Colonic mucosa (tissue), 4 donors: ENCODE data around the gene XPR1. TPM values are rescaled to one million over a fixed set of nuclear protein-coding genes. Genes with fewer than 3 reads are reported as not detected.

ENCODE experiments used
- DNase-seq: peaks from one replicate; pipeline ENCODE4 v3.0.0-alpha.2; 2020
- H3K27ac ChIP-seq: fragments of 200-600 bp; one replicate; pipeline ENCODE4 v1.8.0; 2021
- H3K27me3 ChIP-seq: fragments of 200-600 bp; one replicate; pipeline ENCODE4 v1.8.0; 2021
- H3K36me3 ChIP-seq: fragments of 200-600 bp; one replicate; pipeline ENCODE4 v1.8.0; 2021
- H3K4me1 ChIP-seq: fragments of 200-600 bp; one replicate; pipeline ENCODE4 v1.8.0; 2021; ENCODE audit warnings: mild to moderate bottlenecking
- H3K4me3 ChIP-seq: fragments of 200-600 bp; one replicate; pipeline ENCODE4 v1.8.0; 2021
- H3K9ac ChIP-seq, 2 donors: one replicate each; pipeline ENCODE4 v1.7.0; 2013; ENCODE audit warnings: control low read depth in 2 of 2, low read depth in 2 of 2, low read length in 2 of 2
- H3K9me3 ChIP-seq: fragments of 200-600 bp; one replicate; pipeline ENCODE4 v1.8.0; 2021
- intact Hi-C: fragments of 100-400 bp; cut with DNase I; formaldehyde crosslinking; loops from one replicate; pipeline ENCODE4 v1.14.1; 2022
- total RNA-seq, 2 donors: library from RNA; stranded (reverse); fragmentation: NEBNext Ultra II Directional in 1 of 2; extraction: Animal tissue kit (Norgen Biotek cat#: 25700) in 1 of 2; gene quantifications; one replicate each; pipeline ENCODE4 v1.2.1, GENCODE V29; 2021
- TF ChIP-seq, protein P1 (sequence below): fragments of 200-600 bp; IDR thresholded peaks from one replicate; pipeline ENCODE4 v1.8.0; 2022; ENCODE audit warnings: antibody characterized with exemption, mild to moderate bottlenecking
- donor health status: healthy.
- donor health status: DM: no; HTN: no; CAD: no.
- donor health status: DM: no; HTN: no; CAD: no.

XPR1 gene
- total RNA-seq, 2 donors from 2014 or later: 20.5 to 25.8 TPM

DNA sequence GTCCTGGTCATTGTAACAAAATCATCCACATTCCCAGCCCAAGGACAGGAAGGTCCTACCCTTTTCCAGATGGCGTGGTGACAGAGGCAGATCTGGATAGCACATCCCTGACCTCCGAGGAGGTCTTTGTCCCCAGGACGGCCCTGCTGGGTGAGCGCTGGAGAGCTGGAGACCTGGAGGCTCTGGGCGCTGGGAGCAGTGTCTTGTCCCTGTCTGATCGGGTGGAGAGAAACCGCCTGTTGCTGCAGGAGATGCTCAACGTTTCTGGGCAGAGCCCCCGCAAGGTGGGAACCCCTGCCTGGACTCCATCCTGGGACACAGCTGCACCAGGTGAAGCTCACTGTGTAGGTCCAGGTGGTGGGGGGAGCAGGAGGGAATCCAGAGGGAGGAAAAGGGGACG is 284.9 kb downstream of the XPR1 start:
- H3K9me3 ChIP-seq: no peaks in the 10 kb centered on the region
- H3K9ac ChIP-seq: no peak overlapping the region
- no peaks in the 10 kb centered on the region for H3K36me3 ChIP-seq
- no peak for DNase-seq
- TF ChIP-seq, protein P1, sequence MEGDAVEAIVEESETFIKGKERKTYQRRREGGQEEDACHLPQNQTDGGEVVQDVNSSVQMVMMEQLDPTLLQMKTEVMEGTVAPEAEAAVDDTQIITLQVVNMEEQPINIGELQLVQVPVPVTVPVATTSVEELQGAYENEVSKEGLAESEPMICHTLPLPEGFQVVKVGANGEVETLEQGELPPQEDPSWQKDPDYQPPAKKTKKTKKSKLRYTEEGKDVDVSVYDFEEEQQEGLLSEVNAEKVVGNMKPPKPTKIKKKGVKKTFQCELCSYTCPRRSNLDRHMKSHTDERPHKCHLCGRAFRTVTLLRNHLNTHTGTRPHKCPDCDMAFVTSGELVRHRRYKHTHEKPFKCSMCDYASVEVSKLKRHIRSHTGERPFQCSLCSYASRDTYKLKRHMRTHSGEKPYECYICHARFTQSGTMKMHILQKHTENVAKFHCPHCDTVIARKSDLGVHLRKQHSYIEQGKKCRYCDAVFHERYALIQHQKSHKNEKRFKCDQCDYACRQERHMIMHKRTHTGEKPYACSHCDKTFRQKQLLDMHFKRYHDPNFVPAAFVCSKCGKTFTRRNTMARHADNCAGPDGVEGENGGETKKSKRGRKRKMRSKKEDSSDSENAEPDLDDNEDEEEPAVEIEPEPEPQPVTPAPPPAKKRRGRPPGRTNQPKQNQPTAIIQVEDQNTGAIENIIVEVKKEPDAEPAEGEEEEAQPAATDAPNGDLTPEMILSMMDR: no peak
- H3K27me3 ChIP-seq: peaks cover 12% of the 10 kb centered on the region
- intact Hi-C loops: no loop called here
- H3K4me3 ChIP-seq: no peak overlapping the region
- no peak overlapping the region for H3K27ac ChIP-seq
- no peaks in the 10 kb centered on the region for H3K4me1 ChIP-seq

DNA sequence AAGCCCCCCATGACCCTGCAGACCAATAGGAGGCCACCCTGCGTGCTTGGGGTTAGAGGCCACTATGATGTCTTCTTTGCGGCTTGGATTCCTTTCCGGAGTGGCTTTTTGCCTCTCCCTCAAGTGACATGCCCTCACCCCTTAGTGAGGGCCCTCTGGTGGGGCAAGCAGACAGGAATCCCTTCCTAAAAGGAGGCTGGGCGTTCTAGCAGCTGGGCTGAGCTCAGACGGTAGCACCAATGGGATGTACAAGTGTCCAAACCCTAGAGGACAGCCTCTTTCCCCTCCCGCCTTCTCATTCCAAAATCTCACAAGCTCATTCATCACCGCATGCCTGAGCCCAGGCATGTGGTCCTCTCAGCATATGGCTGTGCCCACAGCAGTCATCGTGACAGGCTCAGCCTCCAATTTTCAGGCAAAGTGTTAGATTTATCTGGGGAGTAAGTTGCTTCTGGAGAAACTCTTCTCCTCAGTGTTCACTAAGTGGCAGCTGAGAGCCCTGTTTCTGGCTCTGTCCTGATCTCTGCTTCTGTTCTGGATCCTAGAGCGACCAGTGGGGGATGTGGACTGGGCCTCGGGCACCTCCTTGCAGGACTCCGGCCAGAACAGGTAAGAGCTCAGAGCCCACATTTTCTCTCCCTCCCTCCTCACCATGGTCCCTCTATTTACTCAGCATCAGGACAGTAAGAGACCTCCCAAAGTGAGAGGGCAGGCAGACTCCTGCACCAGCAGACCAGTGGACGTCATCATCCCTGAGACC is 285.7 kb downstream of the XPR1 start:
- intact Hi-C loops: no loop called here
- H3K27ac ChIP-seq: no peak overlapping the region
- H3K27me3 ChIP-seq: peaks cover 10% of the 10 kb centered on the region
- DNase-seq: no peak
- H3K36me3 ChIP-seq: no peaks in the 10 kb centered on the region
- H3K4me1 ChIP-seq: no peaks in the 10 kb centered on the region
- H3K9me3 ChIP-seq: no peaks in the 10 kb centered on the region
- H3K4me3 ChIP-seq: no peak overlapping the region
- H3K9ac ChIP-seq: no peak overlapping the region
- TF ChIP-seq, protein P1: no peak

DNA sequence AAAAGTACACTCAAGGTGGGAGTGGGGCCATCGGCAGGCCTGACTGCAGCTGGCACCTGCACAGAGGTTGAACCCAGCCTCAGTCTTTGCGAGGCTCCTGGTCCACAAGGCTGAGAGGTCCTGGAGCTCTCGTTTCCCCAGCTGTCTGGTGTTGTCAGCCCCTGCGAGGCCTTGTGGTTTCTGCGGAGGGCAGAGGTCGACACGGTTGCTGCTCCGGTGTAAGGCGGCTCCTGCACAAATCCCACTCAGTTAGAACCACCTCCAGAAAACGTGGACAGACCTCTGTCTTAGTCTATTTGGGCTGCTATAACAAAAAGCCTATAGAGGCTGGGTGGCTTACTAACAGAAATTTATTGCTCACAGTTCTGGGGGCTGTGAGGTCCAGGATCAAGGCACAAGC is 286.7 kb downstream of the XPR1 start:
- intact Hi-C loops: no loop called here
- DNase-seq: no peak

DNA sequence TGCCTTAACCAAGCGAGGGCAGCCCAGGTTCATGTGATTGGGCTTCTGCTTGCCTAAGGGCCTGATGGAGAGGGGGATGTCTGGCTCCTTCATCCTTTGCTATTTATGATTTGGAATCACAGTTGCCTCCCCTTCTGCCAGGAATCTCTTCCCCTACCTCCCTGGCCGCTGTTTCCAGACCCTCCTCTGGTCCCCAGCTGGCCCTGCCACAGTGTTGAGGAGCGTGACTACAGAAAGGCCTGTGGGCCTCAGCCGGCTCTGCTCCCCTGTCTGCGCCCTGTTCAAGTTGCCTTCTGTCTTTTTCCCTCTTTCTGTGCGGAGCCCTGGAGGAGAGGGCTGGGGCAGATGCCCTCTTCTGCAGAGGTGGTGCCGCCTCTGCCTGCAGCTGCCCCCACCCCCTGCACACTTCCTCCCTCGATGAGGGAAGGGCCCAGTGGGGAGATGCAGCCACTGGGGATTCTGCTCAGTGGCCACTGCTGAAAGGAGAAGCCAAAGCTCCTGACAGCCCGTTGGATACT is 287.4 kb downstream of the XPR1 start:
- intact Hi-C loops: no loop called here
- Histone ChIP-seq H3K27me3 (no peaks in the 10 kb centered on the region), H3K4me1 (no peaks in the 10 kb centered on the region), H3K27ac (no peak overlapping the region), H3K36me3 (no peaks in the 10 kb centered on the region), H3K9ac (no peak overlapping the region), H3K9me3 (no peaks in the 10 kb centered on the region), H3K4me3 (no peak overlapping the region)
- DNase-seq: no peak
- TF ChIP-seq, protein P1: no peak

More for the DNA sequence above, 286.7 kb downstream of the XPR1 start:
- no peaks in the 10 kb centered on the region for H3K4me1 ChIP-seq
- H3K4me3 ChIP-seq: no peak overlapping the region
- H3K27ac ChIP-seq: no peak overlapping the region
- no peak overlapping the region for H3K9ac ChIP-seq
- no peaks in the 10 kb centered on the region for H3K27me3 ChIP-seq
- H3K9me3 ChIP-seq: no peaks in the 10 kb centered on the region
- TF ChIP-seq, protein P1: no peak
- H3K36me3 ChIP-seq: no peaks in the 10 kb centered on the region

DNA sequence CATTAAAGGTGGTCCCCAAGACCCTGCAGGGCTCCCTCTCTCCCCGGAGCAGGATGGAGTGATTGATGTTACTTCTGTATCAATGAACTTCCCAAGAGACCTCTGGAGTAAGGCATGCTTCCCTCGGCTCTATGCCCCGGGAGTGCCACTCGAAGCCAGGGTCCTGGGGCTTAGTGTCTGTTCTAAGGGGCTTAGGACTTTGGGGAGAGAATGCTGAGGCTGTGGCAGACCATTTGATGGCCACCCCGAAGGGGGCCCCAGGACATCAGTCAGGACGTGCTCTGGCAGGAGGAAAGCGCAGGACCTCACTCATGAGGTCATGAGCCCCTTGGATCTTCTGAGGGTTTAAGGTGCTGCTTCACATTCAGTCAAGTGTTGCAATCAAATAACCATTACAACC is 288.4 kb downstream of the XPR1 start:
- Histone ChIP-seq H3K27me3 (no peaks in the 10 kb centered on the region), H3K9ac (no peak overlapping the region), H3K27ac (no peak overlapping the region), H3K4me1 (no peaks in the 10 kb centered on the region), H3K36me3 (no peaks in the 10 kb centered on the region), H3K4me3 (no peak overlapping the region), H3K9me3 (no peaks in the 10 kb centered on the region)
- DNase-seq: no peak
- TF ChIP-seq, protein P1: no peak
- intact Hi-C loops: no loop called here
